Astrocyte (in vitro differentiated cells and primary cell): Measurements from ENCODE around the gene SLC5A4. TPM values are rescaled to one million over a fixed set of nuclear protein-coding genes. Genes with fewer than 3 reads are reported as not detected.
A peak's percentile ranks its signal among the peaks of the same experiment; 100 is the strongest.

Experiments used
- DNase-seq: peaks from one replicate; pipeline ENCODE4 v3.0.0-alpha.2; 2010; ENCODE audit warnings: low read depth
- FAIRE-seq: peaks from 2 replicates; lab custom pipeline; 2011; peaks lifted over from hg19 to GRCh38; lab: Jason Lieb, UNC
- H2AFZ ChIP-seq: 2 replicates; pipeline ENCODE4 v1.6.0; 2012; ENCODE audit warnings: low read depth, low read length, inconsistent platforms
- H3K27ac ChIP-seq: 2 replicates; pipeline ENCODE4 v1.5.1; 2011; ENCODE audit warnings: low read depth, low read length, inconsistent platforms
- H3K27me3 ChIP-seq: 2 replicates; pipeline ENCODE4 v1.6.0; 2011; ENCODE audit warnings: low read length, inconsistent platforms; ENCODE audit not compliant: insufficient read depth
- H3K36me3 ChIP-seq: 2 replicates; pipeline ENCODE4 v1.5.1; 2011; ENCODE audit warnings: low read length, inconsistent platforms; ENCODE audit not compliant: insufficient read depth
- H3K4me1 ChIP-seq: 2 replicates; pipeline ENCODE4 v1.5.1; 2011; ENCODE audit warnings: low read length, inconsistent platforms; ENCODE audit not compliant: insufficient read depth
- H3K4me2 ChIP-seq: 2 replicates; pipeline ENCODE4 v1.6.0; 2012; ENCODE audit warnings: low read length, inconsistent platforms
- H3K4me3 ChIP-seq: 2 replicates; pipeline ENCODE4 v1.5.1; 2011; ENCODE audit warnings: low read depth, mild to moderate bottlenecking, low read length, inconsistent platforms; ENCODE audit not compliant: insufficient read depth
- H3K79me2 ChIP-seq: 2 replicates; pipeline ENCODE4 v1.6.0; 2012; ENCODE audit warnings: mild to moderate bottlenecking, low read length, inconsistent platforms; ENCODE audit not compliant: insufficient read depth
- H3K9ac ChIP-seq: 2 replicates; pipeline ENCODE4 v1.6.0; 2012; ENCODE audit warnings: mild to moderate bottlenecking, low read length, inconsistent platforms
- H3K9me3 ChIP-seq: 2 replicates; pipeline ENCODE4 v1.5.1; 2012; ENCODE audit warnings: low read depth, mild to moderate bottlenecking, low read length, inconsistent platforms; ENCODE audit not compliant: insufficient read depth
- H4K20me1 ChIP-seq: 2 replicates; pipeline ENCODE4 v1.6.0; 2012; ENCODE audit warnings: low read length, inconsistent platforms; ENCODE audit not compliant: insufficient read depth
- H3K27ac Mint-ChIP-seq: one replicate; pipeline ENCODE4 v1.8.0; 2021; ENCODE audit warnings: mild to moderate bottlenecking, mixed read lengths; ENCODE audit not compliant: unreplicated experiment
- H3K27me3 Mint-ChIP-seq: one replicate; pipeline ENCODE4 v1.8.0; 2021; ENCODE audit warnings: low read depth, mixed read lengths; ENCODE audit not compliant: unreplicated experiment
- H3K36me3 Mint-ChIP-seq: one replicate; pipeline ENCODE4 v1.8.0; 2021; ENCODE audit warnings: low read depth, mixed read lengths; ENCODE audit not compliant: unreplicated experiment
- H3K4me1 Mint-ChIP-seq: one replicate; pipeline ENCODE4 v1.8.0; 2021; ENCODE audit warnings: low read depth, mixed read lengths; ENCODE audit not compliant: unreplicated experiment
- H3K4me3 Mint-ChIP-seq: one replicate; pipeline ENCODE4 v1.8.0; 2021; ENCODE audit warnings: mild to moderate bottlenecking, moderate library complexity, mixed read lengths; ENCODE audit not compliant: unreplicated experiment
- H3K9me3 Mint-ChIP-seq: one replicate; pipeline ENCODE4 v1.8.0; 2021; ENCODE audit warnings: mild to moderate bottlenecking, mixed read lengths; ENCODE audit not compliant: unreplicated experiment
- EZH2 ChIP-seq: IDR thresholded peaks from 2 replicates; pipeline ENCODE4 v1.6.1; 2012; ENCODE audit warnings: mild to moderate bottlenecking, low read length, inconsistent platforms; ENCODE audit not compliant: insufficient read depth
- total RNA-seq: library from RNA; stranded (reverse); gene quantifications from 2 replicates; pipeline ENCODE4 v1.2.1, GENCODE V29; 2021
- TF ChIP-seq, protein P1 (sequence below): IDR thresholded peaks from 2 replicates; pipeline ENCODE4 v1.5.1; 2011; ENCODE audit warnings: low read depth, mild to moderate bottlenecking, inconsistent platforms, low read length, moderate library complexity; ENCODE audit not compliant: insufficient read depth

Gene SLC5A4
- total RNA-seq, 1 donor from 2014 or later: 0.14 TPM

DNA sequence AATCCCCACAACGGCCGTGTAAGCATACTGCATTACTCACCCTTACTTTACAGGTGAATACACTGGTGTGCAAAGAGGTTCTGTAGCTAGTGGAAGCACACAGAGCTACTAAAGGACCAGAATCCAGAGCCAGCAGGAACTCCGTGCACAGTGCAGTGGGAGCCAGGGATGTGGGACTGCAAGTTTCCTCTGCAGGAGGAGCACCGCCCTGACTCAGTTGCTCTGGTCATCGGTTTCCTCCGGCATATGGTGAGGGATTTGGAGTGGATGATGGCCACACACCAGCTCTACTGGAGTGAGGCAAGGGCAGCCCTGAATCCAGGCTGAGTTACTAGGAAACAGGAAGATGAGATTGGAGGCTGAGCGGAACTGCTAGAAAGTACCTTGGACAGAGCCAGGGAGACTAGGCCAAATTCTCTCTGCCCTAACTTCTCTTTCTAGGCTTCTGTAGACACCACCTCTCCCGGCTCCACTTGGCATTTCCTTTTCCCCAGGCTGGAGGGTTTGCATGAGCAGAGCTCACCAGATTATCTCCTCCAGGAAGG lies 77.9 kb downstream of the SLC5A4 start:
- no peak for DNase-seq

DNA sequence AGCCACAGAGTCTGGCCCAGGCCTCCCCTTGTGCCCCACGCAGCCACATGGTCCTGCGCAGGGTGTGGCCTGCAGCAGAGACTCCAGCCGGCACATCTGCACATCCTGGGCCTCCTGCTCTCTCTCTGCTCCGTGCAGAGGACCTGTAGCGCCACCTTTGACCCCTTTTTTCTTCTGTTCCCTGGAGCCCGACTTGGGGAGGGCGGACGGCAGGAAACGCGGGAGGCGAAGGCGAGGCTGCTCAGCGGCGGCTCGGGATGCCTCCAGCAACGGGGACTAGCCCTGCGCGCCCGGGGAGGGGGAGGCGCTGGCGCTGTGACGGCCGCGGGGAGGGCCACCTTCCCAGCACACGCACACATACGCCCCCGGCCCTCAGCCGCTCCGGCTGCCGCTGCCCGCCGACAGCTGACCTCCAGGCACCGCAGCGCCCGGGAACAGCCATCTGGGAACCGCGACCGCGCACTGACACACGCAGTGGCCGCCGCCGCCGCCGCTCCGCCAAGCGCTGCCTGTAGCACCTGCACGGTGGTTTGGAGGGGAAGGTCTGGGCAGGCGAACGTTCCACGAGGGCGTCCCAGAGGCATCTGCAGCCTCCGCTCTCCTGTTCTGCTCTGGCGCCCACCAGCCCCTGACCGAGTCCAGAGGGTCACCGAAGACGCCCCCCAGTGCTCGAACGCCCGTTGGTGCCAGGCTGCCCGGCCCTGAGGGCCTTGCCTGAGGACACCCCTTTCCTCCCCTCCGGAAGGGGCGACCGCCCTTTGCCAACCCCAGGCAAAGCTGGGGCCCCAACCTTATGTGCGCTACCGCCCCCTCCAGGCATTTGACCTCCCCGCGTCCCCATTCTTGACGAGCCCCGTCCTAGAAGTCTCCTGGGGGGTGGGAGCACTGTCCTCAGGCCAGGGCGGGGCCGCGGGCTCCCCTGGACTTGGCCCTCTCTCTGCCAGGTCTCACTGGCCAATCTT lies 79.2 kb downstream of the SLC5A4 start:
- H3K27me3 Mint-ChIP-seq: peaks cover 65% of the 10 kb centered on the region
- no peak overlapping the region for H3K4me3 Mint-ChIP-seq
- no peak overlapping the region for H3K9ac ChIP-seq
- DNase-seq (no peak), FAIRE-seq (no peak)
- TF ChIP-seq, protein P1, sequence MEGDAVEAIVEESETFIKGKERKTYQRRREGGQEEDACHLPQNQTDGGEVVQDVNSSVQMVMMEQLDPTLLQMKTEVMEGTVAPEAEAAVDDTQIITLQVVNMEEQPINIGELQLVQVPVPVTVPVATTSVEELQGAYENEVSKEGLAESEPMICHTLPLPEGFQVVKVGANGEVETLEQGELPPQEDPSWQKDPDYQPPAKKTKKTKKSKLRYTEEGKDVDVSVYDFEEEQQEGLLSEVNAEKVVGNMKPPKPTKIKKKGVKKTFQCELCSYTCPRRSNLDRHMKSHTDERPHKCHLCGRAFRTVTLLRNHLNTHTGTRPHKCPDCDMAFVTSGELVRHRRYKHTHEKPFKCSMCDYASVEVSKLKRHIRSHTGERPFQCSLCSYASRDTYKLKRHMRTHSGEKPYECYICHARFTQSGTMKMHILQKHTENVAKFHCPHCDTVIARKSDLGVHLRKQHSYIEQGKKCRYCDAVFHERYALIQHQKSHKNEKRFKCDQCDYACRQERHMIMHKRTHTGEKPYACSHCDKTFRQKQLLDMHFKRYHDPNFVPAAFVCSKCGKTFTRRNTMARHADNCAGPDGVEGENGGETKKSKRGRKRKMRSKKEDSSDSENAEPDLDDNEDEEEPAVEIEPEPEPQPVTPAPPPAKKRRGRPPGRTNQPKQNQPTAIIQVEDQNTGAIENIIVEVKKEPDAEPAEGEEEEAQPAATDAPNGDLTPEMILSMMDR: no peak
- peak; percentile 26 for TF ChIP-seq EZH2
- no peak overlapping the region for H3K27ac ChIP-seq
- H3K4me1 ChIP-seq: no peaks in the 10 kb centered on the region
- no peaks in the 10 kb centered on the region for H3K36me3 Mint-ChIP-seq
- no peaks in the 10 kb centered on the region for H3K4me1 Mint-ChIP-seq
- no peaks in the 10 kb centered on the region for H3K9me3 ChIP-seq
- no peaks in the 10 kb centered on the region for H4K20me1 ChIP-seq
- H3K79me2 ChIP-seq: no peaks in the 10 kb centered on the region
- no peaks in the 10 kb centered on the region for H3K36me3 ChIP-seq
- peaks cover 11% of the 10 kb centered on the region for H3K27me3 ChIP-seq
- no peak overlapping the region for H3K4me3 ChIP-seq
- H2AFZ ChIP-seq: no peak overlapping the region
- H3K27ac Mint-ChIP-seq: no peak overlapping the region
- peaks cover 2% of the 10 kb centered on the region for H3K9me3 Mint-ChIP-seq
- H3K4me2 ChIP-seq: no peak overlapping the region

More for the DNA sequence above, 77.9 kb downstream of the SLC5A4 start:
- no peaks in the 10 kb centered on the region for H4K20me1 ChIP-seq
- Mint-ChIP-seq H3K4me3 (no peak overlapping the region), H3K36me3 (no peaks in the 10 kb centered on the region), H3K4me1 (no peaks in the 10 kb centered on the region), H3K27ac (no peak overlapping the region), H3K27me3 (peaks cover 57% of the 10 kb centered on the region), H3K9me3 (peaks cover 2% of the 10 kb centered on the region)
- no peak for FAIRE-seq
- no peak for TF ChIP-seq EZH2
- TF ChIP-seq, protein P1: no peak
- no peak overlapping the region for H3K27ac ChIP-seq
- no peaks in the 10 kb centered on the region for H3K9me3 ChIP-seq
- no peak overlapping the region for H3K4me2 ChIP-seq
- H3K9ac ChIP-seq: no peak overlapping the region
- no peaks in the 10 kb centered on the region for H3K79me2 ChIP-seq
- H3K27me3 ChIP-seq: peaks cover 11% of the 10 kb centered on the region
- H3K4me1 ChIP-seq: no peaks in the 10 kb centered on the region
- no peaks in the 10 kb centered on the region for H3K36me3 ChIP-seq
- H2AFZ ChIP-seq: no peak overlapping the region
- no peak overlapping the region for H3K4me3 ChIP-seq
